Mesothelial cell of epicardium (in vitro differentiated cells): Measurements from ENCODE around the gene HOMER2. TPM values are rescaled to one million over a fixed set of nuclear protein-coding genes. Genes with fewer than 3 reads are reported as not detected.
"Not testable (repeated sequence)": the region's sequence is repeated elsewhere in the genome, so short reads cannot be mapped to it uniquely, and the experiment has no call there.

ENCODE experiments used
- DNase-seq, 2 experiments: peaks; one replicate each; pipeline ENCODE4 v3.0.0; 2021; ENCODE audit warnings: low spot score in 2 of 2; ENCODE audit not compliant: unreplicated experiment in 2 of 2
- H3K27ac Mint-ChIP-seq: 2 replicates; pipeline ENCODE4 v1.8.0; 2021; ENCODE audit warnings: mixed read lengths
- H3K27me3 Mint-ChIP-seq: 2 replicates; pipeline ENCODE4 v1.8.0; 2021; ENCODE audit warnings: low read depth, mixed read lengths
- H3K36me3 Mint-ChIP-seq: 2 replicates; pipeline ENCODE4 v1.8.0; 2021; ENCODE audit warnings: mixed read lengths
- H3K4me1 Mint-ChIP-seq: 2 replicates; pipeline ENCODE4 v1.8.0; 2021; ENCODE audit warnings: mixed read lengths
- H3K4me3 Mint-ChIP-seq: 2 replicates; pipeline ENCODE4 v1.8.0; 2021; ENCODE audit warnings: mild to moderate bottlenecking, moderate library complexity, mixed read lengths
- H3K9me3 Mint-ChIP-seq: 2 replicates; pipeline ENCODE4 v1.8.0; 2021; ENCODE audit warnings: mixed read lengths
- total RNA-seq: library from RNA; stranded (reverse); gene quantifications from 3 replicates; pipeline ENCODE4 v1.2.1, GENCODE V29; 2021
- TF ChIP-seq, protein P1 (sequence below): fragments of 200-600 bp; sonication (generic); IDR thresholded peaks from one replicate; pipeline ENCODE4 v1.5.0; 2021; ENCODE audit warnings: antibody characterized with exemption; ENCODE audit not compliant: unreplicated experiment

HOMER2 gene
- total RNA-seq: 12.5 to 15.9 TPM (median 12.8 TPM) in 3 replicates

DNA sequence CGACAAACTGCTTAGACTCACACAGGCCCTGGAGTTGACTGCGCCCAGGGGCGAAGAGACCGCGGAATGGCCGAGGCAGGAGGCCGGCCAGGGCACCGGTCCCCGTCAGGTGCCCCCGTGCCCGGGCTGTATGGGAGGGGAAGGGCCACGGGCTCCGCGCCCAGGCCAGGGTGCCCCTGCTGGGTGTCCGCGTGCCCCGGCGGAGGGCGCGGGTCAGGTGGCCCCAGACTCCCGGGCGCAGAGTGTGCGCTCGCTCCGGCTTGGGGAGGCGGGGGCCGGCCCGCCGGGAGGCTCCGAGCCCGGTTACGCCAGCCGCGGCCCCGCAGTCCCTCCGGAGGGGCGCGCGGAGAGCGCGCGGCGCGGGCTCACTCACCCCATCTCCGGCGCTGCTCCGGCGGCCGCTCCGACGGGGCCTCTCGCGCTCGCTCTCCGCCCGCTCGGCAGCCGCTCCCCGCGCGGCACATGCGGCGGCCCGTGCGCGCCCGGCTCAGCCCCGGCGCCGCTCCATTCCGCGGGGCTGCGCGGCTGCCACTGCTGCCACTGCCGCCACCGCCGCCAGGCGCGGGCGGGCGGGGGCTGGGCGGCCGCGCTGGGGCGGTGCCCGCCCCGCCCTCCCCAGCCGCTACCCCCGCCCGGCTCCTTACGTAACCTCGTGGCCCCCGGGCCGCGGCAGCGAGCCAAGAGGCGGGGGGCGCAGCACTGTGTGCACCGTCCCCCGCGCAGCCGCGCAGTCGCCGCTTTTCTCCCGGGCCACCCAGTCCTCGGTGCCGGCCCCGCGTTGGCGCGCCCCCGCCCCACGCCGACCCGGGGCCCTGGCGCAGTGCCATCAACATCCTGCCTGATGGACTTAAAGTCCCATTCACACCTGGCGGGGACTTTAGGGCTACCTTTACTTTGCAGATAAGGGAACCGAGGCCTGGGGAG lies at the start of gene HOMER2:
TSS of gene HOMER2 (minus strand) at position 563 of the 924 bp plus-strand sequence. CDS start at position 378, 185 bp downstream.
- DNase-seq: peak; percentile 37 to 61
- Mint-ChIP-seq H3K36me3 (no peaks in the 10 kb centered on the region), H3K4me3 (peak within 1 kb of the TSS; percentile 66), H3K4me1 (no peaks in the 10 kb centered on the region), H3K9me3 (no peaks in the 10 kb centered on the region), H3K27ac (peak within 1 kb of the TSS; percentile 28), H3K27me3 (peaks cover 8% of the 10 kb centered on the region)
- TF ChIP-seq, protein P1, sequence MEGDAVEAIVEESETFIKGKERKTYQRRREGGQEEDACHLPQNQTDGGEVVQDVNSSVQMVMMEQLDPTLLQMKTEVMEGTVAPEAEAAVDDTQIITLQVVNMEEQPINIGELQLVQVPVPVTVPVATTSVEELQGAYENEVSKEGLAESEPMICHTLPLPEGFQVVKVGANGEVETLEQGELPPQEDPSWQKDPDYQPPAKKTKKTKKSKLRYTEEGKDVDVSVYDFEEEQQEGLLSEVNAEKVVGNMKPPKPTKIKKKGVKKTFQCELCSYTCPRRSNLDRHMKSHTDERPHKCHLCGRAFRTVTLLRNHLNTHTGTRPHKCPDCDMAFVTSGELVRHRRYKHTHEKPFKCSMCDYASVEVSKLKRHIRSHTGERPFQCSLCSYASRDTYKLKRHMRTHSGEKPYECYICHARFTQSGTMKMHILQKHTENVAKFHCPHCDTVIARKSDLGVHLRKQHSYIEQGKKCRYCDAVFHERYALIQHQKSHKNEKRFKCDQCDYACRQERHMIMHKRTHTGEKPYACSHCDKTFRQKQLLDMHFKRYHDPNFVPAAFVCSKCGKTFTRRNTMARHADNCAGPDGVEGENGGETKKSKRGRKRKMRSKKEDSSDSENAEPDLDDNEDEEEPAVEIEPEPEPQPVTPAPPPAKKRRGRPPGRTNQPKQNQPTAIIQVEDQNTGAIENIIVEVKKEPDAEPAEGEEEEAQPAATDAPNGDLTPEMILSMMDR: no peak

GRCh38 chr15:83000672-83001031 lies 48.1 kb upstream of the HOMER2 start:
- not testable (repeated sequence) for H3K27ac Mint-ChIP-seq, H3K27me3 Mint-ChIP-seq, H3K4me1 Mint-ChIP-seq, DNase-seq, H3K9me3 Mint-ChIP-seq, H3K4me3 Mint-ChIP-seq, H3K36me3 Mint-ChIP-seq

- Mint-ChIP-seq H3K9me3 (no peaks in the 10 kb centered on the region), H3K27ac (peak overlapping the region; percentile 15), H3K4me3 (peak overlapping the region; percentile 38), H3K36me3 (peaks cover 3% of the 10 kb centered on the region), H3K27me3 (no peaks in the 10 kb centered on the region), H3K4me1 (peaks cover 5% of the 10 kb centered on the region)
- no peak for DNase-seq
- TF ChIP-seq, protein P1: peak; percentile 23
Measured at GRCh38 chr15:82999905-83000671, 47.6 kb upstream of the HOMER2 start.

- Mint-ChIP-seq H3K4me3 (no peak overlapping the region), H3K36me3 (peaks cover 3% of the 10 kb centered on the region), H3K4me1 (peaks cover 5% of the 10 kb centered on the region), H3K27me3 (no peaks in the 10 kb centered on the region), H3K27ac (no peak overlapping the region), H3K9me3 (no peaks in the 10 kb centered on the region)
- DNase-seq: no peak
- TF ChIP-seq, protein P1: no peak
Measured at GRCh38 chr15:82999426-82999825, 46.9 kb upstream of the HOMER2 start.

- no peak overlapping the region for H3K4me3 Mint-ChIP-seq
- no peak overlapping the region for H3K27ac Mint-ChIP-seq
- H3K9me3 Mint-ChIP-seq: no peaks in the 10 kb centered on the region
- H3K27me3 Mint-ChIP-seq: no peaks in the 10 kb centered on the region
- H3K36me3 Mint-ChIP-seq: peaks cover 7% of the 10 kb centered on the region
- peaks cover 5% of the 10 kb centered on the region for H3K4me1 Mint-ChIP-seq
- no peak for DNase-seq
- TF ChIP-seq, protein P1: no peak
Measured at GRCh38 chr15:82995938-82996337, 43.4 kb upstream of the HOMER2 start.

DNA sequence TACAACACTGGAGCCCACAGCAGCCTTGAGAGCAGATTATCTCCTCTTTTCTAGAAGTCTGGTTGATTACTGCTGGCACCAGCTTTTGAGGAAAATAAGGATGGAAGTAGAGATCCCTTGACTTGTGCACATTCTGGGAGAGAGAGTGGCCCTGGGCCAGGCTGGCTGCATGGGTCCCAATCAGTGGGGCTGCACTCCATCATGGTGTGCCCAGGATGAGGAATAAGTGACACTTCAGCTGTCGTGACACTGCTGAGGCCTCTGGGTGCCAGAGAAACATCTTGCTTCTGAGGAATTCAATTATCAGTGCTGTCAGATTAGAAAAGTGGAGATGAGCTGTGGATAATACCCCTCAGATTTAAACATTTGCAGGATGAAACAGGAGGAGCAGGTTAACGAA lies 42.6 kb upstream of the HOMER2 start:
- H3K4me3 Mint-ChIP-seq: no peak overlapping the region
- H3K36me3 Mint-ChIP-seq: peaks cover 10% of the 10 kb centered on the region
- TF ChIP-seq, protein P1: no peak
- no peaks in the 10 kb centered on the region for H3K9me3 Mint-ChIP-seq
- H3K27ac Mint-ChIP-seq: no peak overlapping the region
- DNase-seq: no peak
- no peaks in the 10 kb centered on the region for H3K27me3 Mint-ChIP-seq
- peaks cover 2% of the 10 kb centered on the region for H3K4me1 Mint-ChIP-seq
